WI38 (cell line): ENCODE measurements around the gene PAX6.

Experiments used
- H3K4me3 ChIP-seq: 2 replicates; pipeline ENCODE4 v1.5.1; 2011; ENCODE audit warnings: low read depth, mild to moderate bottlenecking, control low read depth, low read length
- CTCF ChIP-seq: IDR thresholded peaks from 2 replicates; pipeline ENCODE4 v1.5.1; 2012; ENCODE audit warnings: low read depth, mild to moderate bottlenecking, control low read depth, low read length

PAX6 gene

GRCh38 chr11:31797190-31798056, 13.7 kb downstream of the PAX6 start:
- H3K4me3 ChIP-seq, result no peak overlapping the region
- TF ChIP-seq CTCF, result no peak

- H3K4me3 ChIP-seq, result no peak overlapping the region
- no peak for TF ChIP-seq CTCF
Observed at GRCh38 chr11:31796499-31797189, 14.5 kb downstream of the PAX6 start.

DNA sequence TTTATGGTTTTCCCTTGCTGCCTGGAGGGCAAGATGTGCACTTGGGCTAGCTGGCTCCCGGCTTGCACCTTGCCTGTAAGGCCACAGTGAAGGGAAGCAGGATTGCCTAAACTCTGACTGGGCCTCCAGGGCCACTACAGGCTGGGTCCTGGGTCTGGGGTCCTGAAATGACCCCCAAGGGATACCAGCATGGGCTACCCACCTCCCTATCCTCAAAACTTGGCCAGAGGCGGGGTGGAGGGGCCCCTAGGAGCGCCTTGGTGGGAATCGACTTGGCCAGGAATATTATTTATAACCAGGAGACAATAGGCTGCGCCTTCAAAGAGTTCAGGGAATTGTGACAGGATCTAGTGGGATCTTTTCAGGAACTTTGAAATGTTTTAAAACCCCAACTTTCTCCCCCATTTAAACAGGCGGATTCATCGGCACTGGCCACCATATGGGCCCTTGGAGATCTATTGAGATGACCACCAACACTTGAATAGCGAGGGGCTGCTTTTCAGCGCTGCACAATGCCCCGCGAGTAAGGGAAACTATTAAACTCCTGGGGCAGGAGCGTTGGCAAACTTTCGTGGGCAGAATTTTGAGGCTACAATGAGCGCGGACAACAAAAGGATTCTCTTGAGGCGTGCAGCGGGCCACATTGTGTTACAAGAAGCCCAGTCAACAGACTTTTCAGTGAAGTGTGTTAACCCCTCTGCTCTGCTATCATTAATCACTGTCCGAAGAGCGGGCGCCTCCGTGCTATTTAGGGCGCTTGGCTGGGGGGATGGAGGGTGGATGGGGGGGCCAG, 15.2 kb downstream of the PAX6 start:
- no peak overlapping the region for H3K4me3 ChIP-seq

GRCh38 chr11:31794548-31794947, 16.6 kb downstream of the PAX6 start:
- H3K4me3 ChIP-seq, result no peak overlapping the region
- TF ChIP-seq CTCF, result no peak

More for the DNA sequence above, 15.2 kb downstream of the PAX6 start:
- TF ChIP-seq CTCF, result no peak

DNA sequence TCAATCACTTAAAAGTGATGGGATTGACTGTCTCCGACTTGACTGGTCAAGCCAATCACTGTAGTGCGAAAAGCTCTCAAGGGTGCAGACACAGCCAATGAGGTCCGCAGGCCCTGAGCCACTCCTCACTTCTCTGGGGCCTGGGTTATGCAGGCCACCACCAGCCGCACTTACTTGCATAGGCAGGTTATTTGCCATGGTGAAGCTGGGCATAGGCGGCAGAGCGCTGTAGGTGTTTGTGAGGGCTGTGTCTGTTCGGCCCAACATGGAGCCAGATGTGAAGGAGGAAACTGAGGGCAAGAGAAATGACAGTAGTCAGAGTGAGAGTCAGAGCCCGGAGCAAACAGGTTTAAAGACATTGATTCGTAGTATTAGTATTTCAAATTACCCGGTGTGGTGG, 17.9 kb downstream of the PAX6 start:
- TF ChIP-seq CTCF, result no peak
- H3K4me3 ChIP-seq, result no peak overlapping the region

- no peak for TF ChIP-seq CTCF
- H3K4me3 ChIP-seq, result no peak overlapping the region
Observed at GRCh38 chr11:31792456-31792855, 18.7 kb downstream of the PAX6 start.

GRCh38 chr11:31792036-31792435, 19.1 kb downstream of the PAX6 start:
- no peak overlapping the region for H3K4me3 ChIP-seq
- no peak for TF ChIP-seq CTCF
